LHCN-M2 (cell line): ENCODE measurements around the gene KLHL40. TPM values are rescaled to one million over a fixed set of nuclear protein-coding genes. Genes with fewer than 3 reads are reported as not detected.

Experiments used
- total RNA-seq: library from RNA; depleted of rRNA; stranded (reverse); fragments of >200 nt; gene quantifications from 2 replicates; pipeline ENCODE4 v1.2.3, GENCODE V29; 2014; rRNA removed

The KLHL40 gene
- total RNA-seq, 1 experiment from 2014 or later, result 0.06 TPM

Other genes with a start within 250 kb of the KLHL40 start
- gene VIPR1, start 182.9 kb upstream of the KLHL40 start, total RNA-seq, result not detected in 2 replicates
- gene SEC22C, start 103.6 kb upstream of the KLHL40 start, total RNA-seq, result 79.2 and 90.2 TPM in 2 replicates
- gene SS18L2, start 94.7 kb upstream of the KLHL40 start, total RNA-seq, result 18.0 and 26.3 TPM in 2 replicates
- 26.4 and 35.1 TPM in 2 replicates for gene NKTR, start 84.9 kb upstream of the KLHL40 start, total RNA-seq
- gene ZBTB47, start 31.8 kb upstream of the KLHL40 start, total RNA-seq, result 28.9 and 33.2 TPM in 2 replicates
- gene HHATL, start 17.3 kb downstream of the KLHL40 start, total RNA-seq, result not detected in 2 replicates
- 0.57 and 0.77 TPM in 2 replicates for gene CCDC13, start 87.7 kb downstream of the KLHL40 start, total RNA-seq
- gene HIGD1A, start 119.0 kb downstream of the KLHL40 start, total RNA-seq, result 185 and 201 TPM in 2 replicates
- gene ACKR2, start 123.9 kb downstream of the KLHL40 start, total RNA-seq, result 0.11 TPM in 1 of 2 replicates, not detected in the other
- not detected in 2 replicates for gene CYP8B1, start 190.3 kb downstream of the KLHL40 start, total RNA-seq
- gene ZNF662, start 220.6 kb downstream of the KLHL40 start, total RNA-seq, result 1.3 and 1.4 TPM in 2 replicates